Stimulated activated CD4-positive, alpha-beta T cell treated with anti-CD3 and anti-CD28 coated beads, TNF-alpha, amount 100 ng/mL, for 48 hours (primary cell): ENCODE results near the gene LUC7L3.
"Not testable (repeated sequence)": the region's sequence is repeated elsewhere in the genome, so short reads cannot be mapped to it uniquely, and the experiment has no call there.

Experiments
- DNase-seq, 3 donors: peaks; one replicate each; pipeline ENCODE4 v3.0.0-alpha.2; 2020; ENCODE audit warnings: low read depth in 3 of 3

LUC7L3 gene

GRCh38 chr17:50781167-50781566, 61.8 kb downstream of the LUC7L3 start:
- no peak for DNase-seq

- DNase-seq: peak; percentile 66 to 77 (median 68)
Observed at GRCh38 chr17:50783193-50783660, 63.8 kb downstream of the LUC7L3 start.

- DNase-seq: no peak
Observed at GRCh38 chr17:50783905-50784304, 64.5 kb downstream of the LUC7L3 start.

- no peak for DNase-seq
Observed at GRCh38 chr17:50785126-50785525, 65.7 kb downstream of the LUC7L3 start.

GRCh38 chr17:50785946-50786570, 66.7 kb downstream of the LUC7L3 start:
- no peak for DNase-seq

GRCh38 chr17:50787106-50787505, 67.7 kb downstream of the LUC7L3 start:
- DNase-seq: no peak

- no peak for DNase-seq
Observed at GRCh38 chr17:50790618-50791017, 71.2 kb downstream of the LUC7L3 start.

GRCh38 chr17:50792132-50792531, 72.7 kb downstream of the LUC7L3 start:
- DNase-seq: no peak

GRCh38 chr17:50793007-50793406, 73.6 kb downstream of the LUC7L3 start:
- no peak for DNase-seq

- no peak for DNase-seq
Observed at GRCh38 chr17:50794361-50794760, 75.0 kb downstream of the LUC7L3 start.

- no peak for DNase-seq
Observed at GRCh38 chr17:50797135-50797810, 77.9 kb downstream of the LUC7L3 start.

- no peak for DNase-seq
Observed at GRCh38 chr17:50798424-50799288, 79.3 kb downstream of the LUC7L3 start.

- DNase-seq: no peak
Observed at GRCh38 chr17:50799582-50799981, 80.2 kb downstream of the LUC7L3 start.

GRCh38 chr17:50800196-50800700, 80.8 kb downstream of the LUC7L3 start:
- DNase-seq: no peak

- DNase-seq: no peak
Observed at GRCh38 chr17:50802609-50803571, 83.5 kb downstream of the LUC7L3 start.

- no peak for DNase-seq
Observed at GRCh38 chr17:50803676-50804075, 84.3 kb downstream of the LUC7L3 start.

- DNase-seq: not testable (repeated sequence)
Observed at GRCh38 chr17:50804749-50805475, 85.5 kb downstream of the LUC7L3 start.

GRCh38 chr17:50805486-50805885, 86.1 kb downstream of the LUC7L3 start:
- DNase-seq: no peak
